Measurements from ENCODE around the gene USP34.
"Not testable (repeated sequence)": the region's sequence is repeated elsewhere in the genome, so short reads cannot be mapped to it uniquely, and the experiment has no call there.

USP34 gene

DNA sequence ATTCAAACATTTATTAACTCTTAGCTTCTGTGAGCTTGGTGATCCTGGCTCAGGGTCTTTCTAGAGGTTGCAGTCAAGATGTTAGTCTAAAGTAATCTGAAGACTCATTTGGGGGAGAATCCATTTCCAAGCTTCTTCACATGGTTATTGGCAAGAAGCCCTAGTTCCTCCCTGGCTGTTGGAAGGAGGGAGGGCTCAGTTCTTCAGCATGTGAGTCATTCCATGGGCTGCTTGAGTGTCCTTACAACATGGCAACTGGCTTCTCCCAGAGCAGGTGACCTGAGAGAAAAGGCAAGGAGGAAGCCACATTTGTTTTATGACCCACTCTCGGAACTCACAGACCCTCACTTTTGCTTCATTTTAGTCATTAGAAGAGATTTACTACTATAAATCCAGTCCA lies 319.5 kb downstream of the USP34 start:
- no peak for DNase-seq (ENCODE audit: low read depth)
- TF ChIP-seq, protein P1, sequence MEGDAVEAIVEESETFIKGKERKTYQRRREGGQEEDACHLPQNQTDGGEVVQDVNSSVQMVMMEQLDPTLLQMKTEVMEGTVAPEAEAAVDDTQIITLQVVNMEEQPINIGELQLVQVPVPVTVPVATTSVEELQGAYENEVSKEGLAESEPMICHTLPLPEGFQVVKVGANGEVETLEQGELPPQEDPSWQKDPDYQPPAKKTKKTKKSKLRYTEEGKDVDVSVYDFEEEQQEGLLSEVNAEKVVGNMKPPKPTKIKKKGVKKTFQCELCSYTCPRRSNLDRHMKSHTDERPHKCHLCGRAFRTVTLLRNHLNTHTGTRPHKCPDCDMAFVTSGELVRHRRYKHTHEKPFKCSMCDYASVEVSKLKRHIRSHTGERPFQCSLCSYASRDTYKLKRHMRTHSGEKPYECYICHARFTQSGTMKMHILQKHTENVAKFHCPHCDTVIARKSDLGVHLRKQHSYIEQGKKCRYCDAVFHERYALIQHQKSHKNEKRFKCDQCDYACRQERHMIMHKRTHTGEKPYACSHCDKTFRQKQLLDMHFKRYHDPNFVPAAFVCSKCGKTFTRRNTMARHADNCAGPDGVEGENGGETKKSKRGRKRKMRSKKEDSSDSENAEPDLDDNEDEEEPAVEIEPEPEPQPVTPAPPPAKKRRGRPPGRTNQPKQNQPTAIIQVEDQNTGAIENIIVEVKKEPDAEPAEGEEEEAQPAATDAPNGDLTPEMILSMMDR (IDR thresholded peaks at IDR 0.05; ENCODE audit: insufficient read depth, low read depth, low read length, missing control alignments): no peak
- H3K4me3 ChIP-seq (ENCODE audit: low read depth, low read length): no peak overlapping the region

DNA sequence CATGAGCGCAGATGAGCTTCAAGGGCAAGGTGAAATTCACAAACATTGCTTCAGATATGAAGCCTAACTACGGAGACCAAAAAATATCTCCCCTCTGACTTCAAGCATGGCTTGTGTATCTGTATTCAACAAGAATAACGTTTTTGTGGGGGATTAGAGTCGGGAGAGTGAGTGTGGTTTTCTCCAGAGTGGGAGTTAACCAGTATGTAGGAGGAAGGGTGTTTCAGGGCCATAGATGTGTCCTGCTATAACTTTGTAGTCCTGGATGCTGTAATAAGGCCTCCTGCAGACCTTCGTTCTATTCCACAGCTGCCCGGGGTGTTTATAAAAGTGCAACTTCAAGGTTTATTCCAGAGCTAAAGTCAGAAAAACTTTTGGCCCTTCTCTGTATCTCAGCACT lies 321.8 kb downstream of the USP34 start:
- H3K4me3 ChIP-seq (ENCODE audit: low read depth, low read length): no peak overlapping the region
- DNase-seq (ENCODE audit: low read depth): no peak
- TF ChIP-seq, protein P1 (IDR thresholded peaks at IDR 0.05; ENCODE audit: insufficient read depth, low read depth, low read length, missing control alignments): no peak

GRCh38 chr2:61148091-61148490 lies 322.8 kb downstream of the USP34 start:
- not testable (repeated sequence) for DNase-seq (ENCODE audit: low read depth); H3K4me3 ChIP-seq (ENCODE audit: low read depth, low read length)

GRCh38 chr2:61145990-61146389 lies 324.9 kb downstream of the USP34 start:
- no peak for DNase-seq (ENCODE audit: low read depth)
- no peak overlapping the region for H3K4me3 ChIP-seq (ENCODE audit: low read depth, low read length)
- TF ChIP-seq, protein P1 (IDR thresholded peaks at IDR 0.05; ENCODE audit: insufficient read depth, low read depth, low read length, missing control alignments): no peak

GRCh38 chr2:61144697-61145268 lies 326.1 kb downstream of the USP34 start:
- H3K4me3 ChIP-seq (ENCODE audit: low read depth, low read length): peak overlapping the region; percentile 70
- TF ChIP-seq, protein P1 (IDR thresholded peaks at IDR 0.05; ENCODE audit: insufficient read depth, low read depth, low read length, missing control alignments): no peak
- peak; percentile 98 for DNase-seq (ENCODE audit: low read depth)

DNA sequence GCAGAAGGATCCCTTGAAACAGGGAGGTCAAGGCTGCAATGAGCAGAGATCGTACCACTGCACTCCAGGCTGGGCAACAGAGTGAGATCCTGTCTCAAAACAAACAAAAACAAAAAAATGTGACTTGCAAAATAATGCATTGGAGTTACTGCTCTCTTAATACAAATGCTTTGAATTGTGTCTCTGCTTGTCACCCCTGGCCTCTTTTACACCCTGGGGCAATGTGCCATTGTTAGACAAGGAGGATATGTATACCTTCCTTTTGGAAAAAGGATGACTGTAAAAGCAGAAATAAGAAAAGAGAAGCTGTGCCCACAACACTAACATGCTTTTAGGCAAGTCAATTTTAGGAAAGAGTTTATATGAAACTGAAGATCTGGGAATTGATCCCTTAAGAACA lies 329.7 kb downstream of the USP34 start:
- TF ChIP-seq, protein P1 (IDR thresholded peaks at IDR 0.05; ENCODE audit: insufficient read depth, low read depth, low read length, missing control alignments): no peak
- H3K4me3 ChIP-seq (ENCODE audit: low read depth, low read length): no peak overlapping the region
- no peak for DNase-seq (ENCODE audit: low read depth)

DNA sequence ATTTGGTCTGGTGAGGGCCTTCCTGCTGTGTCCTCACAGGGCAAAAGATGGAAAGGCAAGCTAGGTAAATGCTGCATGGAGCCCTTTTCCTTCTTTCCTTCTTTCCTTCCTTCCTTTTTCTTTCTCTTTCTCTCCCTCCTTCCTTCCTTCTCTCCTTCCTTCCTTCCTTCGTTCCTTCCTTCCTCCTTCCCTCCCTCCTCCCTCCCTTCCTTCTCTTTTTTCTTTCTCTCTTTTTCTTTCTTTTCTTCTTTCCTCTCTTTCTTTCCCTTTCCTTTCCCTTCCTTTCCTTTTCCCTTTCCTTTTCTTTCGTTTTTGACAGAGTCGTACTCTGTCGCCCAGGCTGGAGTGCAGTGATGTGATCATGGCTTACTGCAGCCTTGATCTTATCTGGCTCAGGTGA lies 332.0 kb downstream of the USP34 start:
- no peak for DNase-seq (ENCODE audit: low read depth)
- TF ChIP-seq, protein P1 (IDR thresholded peaks at IDR 0.05; ENCODE audit: insufficient read depth, low read depth, low read length, missing control alignments): no peak
- H3K4me3 ChIP-seq (ENCODE audit: low read depth, low read length): no peak overlapping the region
